GM13977 (cell line): ENCODE results near the gene RYR1.
A peak's percentile ranks its signal among the peaks of the same experiment; 100 is the strongest.
"Not testable (repeated sequence)": the region's sequence is repeated elsewhere in the genome, so short reads cannot be mapped to it uniquely, and the experiment has no call there.

Experiments
- DNase-seq: peaks from one replicate; pipeline ENCODE4 v3.0.0; 2012; ENCODE audit warnings: low spot score
- CTCF ChIP-seq: IDR thresholded peaks from 2 replicates; pipeline ENCODE4 v1.5.1; 2012; ENCODE audit warnings: mild to moderate bottlenecking, control low read depth; ENCODE audit not compliant: insufficient read depth; ENCODE audit errors: extremely low read depth, missing control alignments
- in situ Hi-C: fragments of 300-500 bp; cut with MboI; formaldehyde crosslinking; loops from one replicate; pipeline ENCODE4 v1.12.0; 2022; ENCODE audit warnings: low sequenced_read_pairs, low pct_unique_long_range_greater_than_20kb, mixed read lengths, inconsistent platforms; ENCODE audit not compliant: unreplicated experiment

The RYR1 gene

GRCh38 chr19:38425222-38425809, 8.2 kb upstream of the RYR1 start:
- in situ Hi-C loops, result no loop called here
- no peak for TF ChIP-seq CTCF
- DNase-seq, result no peak

GRCh38 chr19:38425810-38426466, 7.6 kb upstream of the RYR1 start, which contains the start of gene RASGRP4:
Gene RASGRP4, minus strand, starts transcription at chr19:38426219. Its CDS starts 128 bp downstream, at chr19:38426091.
- TF ChIP-seq CTCF, result no peak
- peak; percentile 68 for DNase-seq
- in situ Hi-C loops, result no loop called here

- peak; percentile 81 for DNase-seq
- in situ Hi-C loops, result not testable (repeated sequence)
These were observed 6.3 kb upstream of the RYR1 start for GRCh38 chr19:38427035-38427677.

GRCh38 chr19:38429055-38429810, 4.3 kb upstream of the RYR1 start:
- peak; percentile 18 for DNase-seq
- in situ Hi-C loops, result no loop called here
- no peak for TF ChIP-seq CTCF

GRCh38 chr19:38429811-38430156, 3.7 kb upstream of the RYR1 start:
- in situ Hi-C loops, result no loop called here
- TF ChIP-seq CTCF, result no peak
- no peak for DNase-seq

GRCh38 chr19:38430931-38431330, 2.6 kb upstream of the RYR1 start:
- no peak for DNase-seq
- no peak for TF ChIP-seq CTCF
- in situ Hi-C loops, result no loop called here

GRCh38 chr19:38434549-38435051, 1.1 kb downstream of the RYR1 start:
- TF ChIP-seq CTCF, result no peak
- in situ Hi-C loops, result no loop called here
- no peak for DNase-seq
